HG03520 (cell line): ENCODE results near the gene UBE2L6.

Experiments used
- ATAC-seq: cut with Tn5 transposase; IDR thresholded peaks from one replicate; pipeline ENCODE4 v1.9.1; 2021; ENCODE audit warnings: mild to moderate bottlenecking, moderate library complexity; ENCODE audit not compliant: unreplicated experiment

Gene UBE2L6

DNA sequence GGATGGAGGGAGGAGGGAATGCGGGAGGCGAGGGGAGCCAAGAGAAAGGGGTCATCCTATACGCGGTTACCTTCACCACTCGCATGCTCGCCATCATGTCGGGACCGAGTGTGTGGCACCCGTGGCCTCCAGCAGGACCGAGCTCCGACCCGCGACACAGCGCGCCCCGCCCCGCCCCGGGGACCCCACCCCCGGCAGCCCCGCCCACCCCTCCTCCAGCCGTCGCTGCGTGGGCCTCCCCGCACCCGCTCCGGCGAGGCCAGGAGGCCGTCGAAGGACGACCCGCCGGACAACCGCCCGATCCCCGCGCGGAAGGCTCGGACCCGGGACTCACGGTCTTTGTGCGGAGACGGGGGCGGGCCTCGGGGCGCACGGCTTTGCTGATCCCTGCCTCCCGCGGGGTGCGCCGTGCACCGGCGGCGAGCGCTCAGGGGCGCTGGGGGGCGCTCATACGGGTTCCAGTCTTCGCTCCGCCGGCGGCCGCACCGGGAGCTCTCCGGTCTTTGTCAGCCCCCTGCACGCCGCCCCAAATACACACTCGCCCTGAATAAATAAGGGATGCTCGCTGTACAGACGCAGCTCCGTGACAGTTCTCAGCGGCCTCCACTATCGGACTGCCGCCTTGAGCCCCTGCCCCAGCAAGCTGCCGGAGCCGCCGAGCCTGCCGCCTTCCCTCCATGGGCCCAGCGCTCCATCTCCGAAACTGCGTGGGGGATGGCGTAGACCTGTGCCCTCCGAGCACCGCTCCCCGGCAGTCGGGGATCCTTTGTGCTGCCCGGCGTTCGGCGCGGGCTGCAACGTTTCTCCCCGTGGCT, at the start of gene UBE2L6:
TSS of gene UBE2L6 (minus strand) at position 158 of the 815 bp plus-strand sequence. CDS start at position 97, 61 bp downstream.
- peak; percentile 60 for ATAC-seq

DNA sequence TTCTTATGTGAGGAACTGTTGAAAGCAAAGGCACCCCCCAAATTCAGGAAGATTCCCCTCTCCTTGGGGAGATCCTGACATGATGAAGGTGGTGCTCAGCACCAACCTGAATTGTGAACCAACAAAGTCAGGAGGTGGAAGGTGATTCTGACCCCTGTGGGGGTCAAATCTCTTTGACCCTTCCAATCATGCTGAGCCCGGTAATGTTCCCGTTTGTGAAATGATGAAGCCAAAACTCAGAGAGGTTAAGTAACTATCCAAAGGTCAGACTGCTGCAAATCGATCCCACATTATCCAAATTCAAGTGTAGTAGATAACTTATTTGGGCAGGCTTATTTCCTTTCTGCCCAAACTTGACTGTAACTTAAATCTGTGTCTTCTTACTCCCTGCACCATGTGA, 49.1 kb upstream of the UBE2L6 start:
- no peak for ATAC-seq

DNA sequence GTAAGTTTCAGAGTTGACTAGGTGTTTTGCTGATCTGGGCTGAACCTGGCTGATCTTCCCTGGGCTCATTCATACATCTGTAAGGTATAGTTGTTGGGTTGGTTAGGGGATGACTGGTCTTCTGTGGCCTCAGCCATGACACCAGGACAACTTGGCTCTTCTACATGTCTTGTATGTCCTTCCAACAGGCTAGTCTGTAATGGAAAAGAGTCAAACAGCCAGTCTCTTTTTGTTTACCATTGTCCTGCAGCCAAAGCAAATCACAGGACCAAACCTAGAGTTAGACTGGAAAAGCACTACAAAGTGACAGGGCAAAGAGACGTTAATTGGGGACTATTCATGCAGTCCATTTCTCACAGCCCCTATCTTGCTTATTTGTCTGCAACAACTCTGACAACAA, 47.8 kb upstream of the UBE2L6 start:
- no peak for ATAC-seq

DNA sequence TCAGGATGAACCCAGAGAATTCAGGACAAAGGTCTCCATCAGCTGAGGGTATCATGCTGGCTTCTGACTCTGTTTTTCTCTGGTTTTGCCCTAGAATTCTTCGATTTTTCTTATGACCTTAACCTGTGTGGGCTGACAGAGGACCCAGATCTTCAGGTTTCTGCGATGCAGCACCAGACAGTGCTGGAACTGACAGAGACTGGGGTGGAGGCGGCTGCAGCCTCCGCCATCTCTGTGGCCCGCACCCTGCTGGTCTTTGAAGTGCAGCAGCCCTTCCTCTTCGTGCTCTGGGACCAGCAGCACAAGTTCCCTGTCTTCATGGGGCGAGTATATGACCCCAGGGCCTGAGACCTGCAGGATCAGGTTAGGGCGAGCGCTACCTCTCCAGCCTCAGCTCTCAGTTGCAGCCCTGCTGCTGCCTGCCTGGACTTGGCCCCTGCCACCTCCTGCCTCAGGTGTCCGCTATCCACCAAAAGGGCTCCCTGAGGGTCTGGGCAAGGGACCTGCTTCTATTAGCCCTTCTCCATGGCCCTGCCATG, 46.8 kb upstream of the UBE2L6 start:
- no peak for ATAC-seq

DNA sequence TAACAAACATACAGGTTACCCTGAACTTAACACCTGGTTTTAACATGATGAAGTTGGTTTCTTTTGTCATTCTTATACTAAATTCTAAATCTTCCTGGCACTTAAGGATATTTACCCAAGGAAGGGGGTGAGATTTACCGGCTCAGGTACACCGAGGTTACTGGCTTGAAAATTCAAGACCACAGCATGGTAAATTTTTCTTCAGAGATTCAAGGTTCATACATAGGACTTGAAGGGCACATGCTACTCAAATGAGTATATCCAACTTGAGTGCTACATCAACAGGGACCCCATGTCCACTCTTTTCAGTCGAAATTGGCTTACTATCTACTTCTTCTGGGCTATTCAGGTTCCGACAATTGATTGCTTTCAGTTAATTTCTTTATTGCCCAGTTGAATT, 42.7 kb upstream of the UBE2L6 start:
- no peak for ATAC-seq

DNA sequence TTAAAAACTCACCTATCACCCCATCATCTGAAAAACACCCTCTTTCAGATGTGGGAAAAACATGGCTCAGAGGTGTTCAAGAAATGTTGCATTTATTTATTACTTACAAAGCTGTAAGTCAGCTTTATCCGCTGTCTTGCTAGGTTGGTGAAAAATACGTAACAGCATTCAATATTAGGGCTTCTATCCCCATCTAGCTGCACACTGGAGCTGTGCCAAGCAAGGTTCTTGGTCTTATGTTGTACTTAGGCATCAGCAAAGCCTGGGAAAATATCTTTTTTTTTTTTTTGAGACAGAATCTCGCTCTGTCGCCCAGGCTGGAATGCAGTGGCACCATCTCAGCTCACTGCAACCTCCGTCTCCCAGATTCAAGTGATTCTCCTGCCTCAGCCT, 37.6 kb upstream of the UBE2L6 start:
- ATAC-seq: no peak

DNA sequence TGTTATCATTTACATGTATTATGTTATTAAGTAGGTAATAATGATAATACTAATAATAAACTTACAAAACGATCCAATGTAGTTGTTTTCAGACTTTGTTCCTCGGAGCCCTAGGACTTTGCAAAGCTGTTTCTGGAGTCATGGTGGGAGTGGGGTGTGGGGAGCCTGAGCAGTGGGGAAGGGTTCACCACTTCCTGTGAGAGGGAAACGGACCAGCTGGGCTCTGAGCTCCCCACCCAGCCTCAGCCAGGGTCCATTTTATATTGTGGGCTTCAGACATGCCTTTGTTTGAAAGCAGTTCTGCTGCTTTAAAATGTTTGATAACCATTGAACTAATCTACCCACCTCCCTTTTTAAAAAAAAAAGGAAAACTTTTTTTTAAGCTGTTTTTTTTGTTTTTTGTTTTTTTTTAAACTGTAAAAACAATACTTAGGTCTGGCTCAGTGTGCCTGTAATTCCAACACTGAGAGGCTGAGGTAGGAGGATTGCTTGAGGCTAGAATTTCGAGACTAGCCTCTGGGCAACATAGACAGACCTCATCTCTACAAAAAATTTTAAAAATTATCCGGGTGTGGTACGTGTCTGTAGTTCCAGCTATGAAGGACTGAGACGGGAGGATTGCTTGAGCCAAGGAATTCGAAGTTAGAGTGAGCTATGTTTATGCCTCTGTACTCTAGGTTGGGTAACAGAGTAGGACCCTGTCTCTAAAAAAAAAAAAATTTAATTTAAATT, 37.0 kb upstream of the UBE2L6 start:
- no peak for ATAC-seq

DNA sequence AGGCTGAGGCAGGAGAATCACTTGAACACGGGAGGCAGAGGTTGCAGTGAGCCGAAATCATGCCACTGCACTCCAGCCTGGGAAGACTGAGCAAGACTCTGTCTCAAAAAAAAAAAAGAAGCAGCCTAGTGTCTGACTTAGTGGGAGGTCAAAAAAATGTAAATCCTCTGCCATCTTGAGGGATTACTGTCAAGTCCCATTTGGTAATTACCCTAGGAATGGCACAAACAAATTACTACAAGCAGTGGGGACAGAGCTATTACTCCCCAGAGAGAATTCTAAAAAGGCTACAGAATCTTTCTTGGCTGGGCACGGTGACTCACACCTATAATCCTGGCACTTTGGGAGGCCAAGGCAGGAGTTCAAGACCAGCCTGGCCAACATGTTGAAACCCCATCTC, 33.8 kb upstream of the UBE2L6 start:
- no peak for ATAC-seq

DNA sequence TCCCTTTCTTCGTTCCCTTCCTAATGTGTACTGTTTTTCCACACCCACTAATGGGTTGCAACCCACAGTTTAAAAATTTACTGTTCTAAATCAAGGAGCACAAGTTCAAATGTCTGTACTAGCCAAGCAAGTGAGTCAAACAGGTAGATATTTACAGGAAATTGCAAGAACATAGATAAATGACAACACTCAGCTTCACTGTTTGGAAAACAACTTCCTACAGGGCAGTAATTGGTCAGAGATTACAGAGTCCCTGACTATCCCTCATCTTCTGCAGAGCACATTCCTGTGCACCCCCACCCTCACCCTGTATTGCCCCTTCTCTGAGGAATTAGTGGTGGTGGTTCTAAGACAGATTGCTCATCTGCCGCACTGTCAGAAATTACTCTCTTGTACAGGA, 31.9 kb upstream of the UBE2L6 start:
- no peak for ATAC-seq

DNA sequence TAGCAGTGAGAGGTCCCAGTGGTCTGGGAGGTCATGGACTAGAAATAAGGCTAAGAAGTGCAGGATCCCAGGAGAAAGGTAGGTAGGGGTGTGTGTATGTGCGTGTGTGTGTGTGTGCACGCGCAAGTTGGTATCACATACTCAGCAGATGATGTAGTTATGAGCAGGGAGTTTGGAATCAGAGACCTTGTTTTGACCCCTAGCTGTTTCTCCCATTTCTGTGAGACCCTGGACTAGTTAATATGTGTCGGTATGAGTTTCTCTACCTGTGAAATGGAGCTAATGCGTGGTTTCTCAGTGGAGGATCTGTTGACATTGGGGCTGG, 31.3 kb upstream of the UBE2L6 start:
- no peak for ATAC-seq

DNA sequence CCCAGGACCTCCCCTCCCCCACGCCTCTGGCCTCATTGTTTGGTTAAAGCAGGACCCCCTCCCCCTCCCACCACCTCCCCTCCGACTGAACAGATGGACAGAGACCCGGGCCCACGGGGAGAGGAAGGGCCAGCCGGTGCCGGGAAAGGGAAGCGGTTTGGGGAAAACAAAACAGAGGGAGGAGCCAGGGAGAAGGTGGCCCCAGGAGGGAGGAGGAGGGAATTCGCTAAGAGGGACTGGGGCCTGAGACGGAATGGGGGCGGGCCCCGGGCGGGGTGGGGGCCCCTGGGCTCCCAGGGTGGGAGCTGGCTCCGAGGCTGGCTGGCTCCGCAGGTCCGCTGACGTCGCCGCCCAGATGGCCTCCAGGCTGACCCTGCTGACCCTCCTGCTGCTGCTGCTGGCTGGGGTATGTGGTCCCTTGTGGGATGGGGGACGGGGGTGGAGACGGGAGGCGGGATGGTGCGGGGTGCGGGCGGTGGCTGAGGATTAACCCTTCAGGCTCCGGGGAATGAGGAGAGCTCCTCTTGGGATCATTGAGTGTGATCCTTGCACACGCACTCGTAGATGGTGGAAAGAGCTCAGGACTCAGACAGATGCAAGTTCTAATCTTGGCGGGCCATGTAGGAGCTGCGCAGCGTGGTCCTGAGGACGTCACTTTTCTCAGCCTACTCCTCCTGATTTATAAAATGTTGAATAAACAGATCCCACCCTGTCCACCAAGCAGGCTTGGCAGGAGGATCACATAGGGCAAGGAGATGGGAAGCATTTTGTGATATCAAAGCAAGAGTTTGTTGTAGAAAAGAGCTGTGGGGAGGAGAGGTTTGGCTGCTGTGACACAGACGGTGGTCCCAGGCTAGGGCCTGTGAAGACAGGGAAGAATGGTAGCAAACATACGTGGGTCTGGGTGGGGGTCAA, 30.7 kb upstream of the UBE2L6 start:
- no peak for ATAC-seq

DNA sequence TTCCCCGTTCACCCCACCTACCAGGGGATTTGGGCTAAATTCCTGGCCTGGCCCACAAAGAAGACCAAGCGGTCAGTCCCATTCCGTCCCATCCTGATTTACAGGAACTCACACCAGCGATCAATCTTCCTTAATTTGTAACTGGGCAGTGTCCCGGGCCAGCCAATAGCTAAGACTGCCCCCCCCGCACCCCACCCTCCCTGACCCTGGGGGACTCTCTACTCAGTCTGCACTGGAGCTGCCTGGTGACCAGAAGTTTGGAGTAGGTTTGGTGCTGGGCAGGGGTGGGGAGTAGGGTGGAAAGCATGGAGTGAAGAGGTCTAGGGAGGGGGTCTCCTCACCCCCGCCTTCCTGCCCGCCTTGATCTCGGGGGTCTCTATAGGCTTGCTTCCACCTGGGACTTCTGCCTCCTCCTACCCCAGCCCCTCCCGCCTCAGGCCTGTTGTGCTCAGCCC, 30.0 kb upstream of the UBE2L6 start, which contains the start of gene SERPING1:
TSS of gene SERPING1 (plus strand) at position 225 of the 455 bp plus-strand sequence. CDS start 586 bp downstream, outside the sequence.
- no peak for ATAC-seq

DNA sequence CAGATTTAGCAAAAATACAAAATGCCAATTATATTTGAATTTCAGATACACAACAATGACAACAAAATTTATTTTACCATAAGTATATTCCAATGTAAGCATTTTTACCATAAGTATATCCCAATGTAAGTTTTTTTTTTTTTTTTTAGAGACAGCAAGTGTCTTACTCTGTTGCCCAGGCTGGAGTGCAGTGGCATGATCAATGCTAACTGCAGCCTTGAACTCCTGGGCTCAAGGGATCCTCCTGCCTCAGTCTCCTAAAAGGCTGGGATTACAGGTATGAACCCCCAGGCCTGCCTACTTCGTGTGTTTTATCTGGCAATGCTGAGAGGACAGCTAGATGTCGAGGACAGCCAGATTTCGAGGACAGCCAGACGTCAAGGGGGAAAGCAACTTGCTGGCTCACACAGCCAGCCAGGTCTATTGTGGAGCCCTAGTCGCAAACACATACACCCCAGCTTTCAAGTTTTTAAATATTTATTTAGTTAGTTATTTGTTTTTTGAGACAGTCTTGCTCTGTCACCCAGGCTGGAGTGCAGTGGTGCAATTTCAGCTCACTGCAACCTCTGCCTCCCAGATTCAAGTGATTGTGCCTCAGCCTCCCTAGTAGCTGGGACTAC, 28.9 kb upstream of the UBE2L6 start:
- ATAC-seq: no peak

DNA sequence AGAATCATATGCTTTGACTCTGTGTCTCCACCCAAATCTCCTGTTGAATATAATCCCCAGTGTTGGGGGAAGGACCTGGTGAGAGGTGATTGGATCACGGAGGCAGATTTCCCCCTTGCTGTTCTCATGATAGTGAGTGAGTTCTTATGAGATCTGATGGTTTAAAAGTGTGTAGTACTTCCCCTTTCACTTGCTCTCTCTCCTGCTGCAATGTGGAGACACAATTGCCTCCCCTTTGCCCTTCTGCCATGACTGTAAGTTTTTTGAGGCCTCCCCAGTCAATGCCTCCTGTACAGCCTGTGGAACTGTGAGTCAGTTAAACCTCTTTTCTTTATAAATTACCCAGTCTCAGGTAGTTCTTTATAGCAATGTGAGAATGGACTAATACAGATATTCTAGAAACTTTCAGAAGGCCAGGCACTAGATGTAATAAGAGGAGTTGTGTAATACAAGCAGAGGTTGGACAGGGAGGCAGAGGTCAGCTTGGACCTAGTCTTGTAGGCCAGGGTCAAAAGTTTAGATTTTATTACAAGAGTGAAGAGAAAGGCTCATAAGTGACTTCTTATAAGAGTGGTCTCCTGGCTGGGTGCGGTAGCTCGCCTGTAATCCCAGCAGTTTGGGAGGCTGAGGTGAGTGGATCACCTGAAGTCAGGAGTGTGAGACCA, 20.7 kb upstream of the UBE2L6 start:
- ATAC-seq: no peak

DNA sequence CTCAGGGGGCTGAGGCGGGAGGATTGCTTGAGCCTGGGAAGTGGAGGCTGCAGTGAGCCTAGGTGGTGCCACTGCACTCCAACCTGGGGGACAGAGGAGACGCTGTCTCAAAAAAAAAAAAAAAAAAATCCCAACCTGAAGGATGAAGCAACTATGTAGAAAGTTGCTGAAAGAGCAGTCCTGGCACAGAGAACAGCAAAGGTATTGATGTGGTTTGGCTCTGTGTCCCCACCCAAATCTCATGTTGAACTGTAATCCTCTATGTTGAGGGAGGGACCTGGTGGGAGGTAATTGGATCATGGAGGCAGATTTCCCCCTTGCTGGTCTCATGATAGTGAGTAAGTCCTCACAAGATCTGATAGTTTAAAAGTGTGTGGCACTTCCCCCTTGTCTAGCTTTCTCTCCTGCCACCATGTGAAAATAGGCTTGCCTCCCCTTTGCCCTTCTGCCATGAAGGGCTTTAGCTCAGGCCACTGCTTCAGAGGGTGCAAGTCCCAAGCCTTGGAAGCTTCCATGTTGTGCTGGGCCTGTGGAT, 19.3 kb upstream of the UBE2L6 start:
- no peak for ATAC-seq

DNA sequence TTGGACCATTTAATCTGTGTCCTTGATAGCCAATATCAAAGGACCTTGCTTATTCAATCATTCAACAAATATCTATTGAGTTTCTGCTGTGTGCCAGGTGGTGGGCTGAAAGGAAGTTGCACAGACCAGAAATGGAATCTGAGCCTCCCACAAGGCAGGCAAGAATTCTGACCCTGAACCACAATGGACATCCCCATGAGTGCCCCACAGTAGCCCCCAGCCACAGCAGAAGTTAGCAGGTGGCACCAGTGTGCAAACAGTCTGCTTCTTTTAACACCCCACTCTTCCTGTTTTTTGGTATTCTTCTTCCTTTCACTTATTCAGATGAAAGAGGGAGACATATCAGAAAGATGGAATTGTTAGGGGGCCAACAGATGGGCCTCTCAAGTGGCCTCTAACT, 17.8 kb upstream of the UBE2L6 start:
- ATAC-seq: no peak

DNA sequence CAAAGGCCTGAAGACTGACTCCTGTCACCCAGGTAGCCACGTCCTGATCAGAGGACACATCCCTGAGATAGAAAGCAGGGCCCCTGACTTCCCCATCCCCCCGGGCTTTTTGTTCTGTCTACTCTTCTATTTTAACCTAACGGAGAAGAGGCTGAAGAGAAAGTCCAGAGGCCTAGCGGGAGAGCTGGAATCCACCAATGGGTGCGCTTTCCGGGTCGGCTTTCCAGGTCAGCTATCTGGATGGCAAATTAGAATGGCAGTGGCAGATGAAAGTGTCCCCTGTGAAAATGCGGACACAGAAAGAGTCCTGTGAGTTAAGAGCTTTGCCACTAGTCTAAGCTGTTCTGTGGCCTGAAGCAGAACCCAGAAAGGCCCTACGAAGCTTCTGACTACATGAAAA, 16.9 kb upstream of the UBE2L6 start:
- no peak for ATAC-seq

DNA sequence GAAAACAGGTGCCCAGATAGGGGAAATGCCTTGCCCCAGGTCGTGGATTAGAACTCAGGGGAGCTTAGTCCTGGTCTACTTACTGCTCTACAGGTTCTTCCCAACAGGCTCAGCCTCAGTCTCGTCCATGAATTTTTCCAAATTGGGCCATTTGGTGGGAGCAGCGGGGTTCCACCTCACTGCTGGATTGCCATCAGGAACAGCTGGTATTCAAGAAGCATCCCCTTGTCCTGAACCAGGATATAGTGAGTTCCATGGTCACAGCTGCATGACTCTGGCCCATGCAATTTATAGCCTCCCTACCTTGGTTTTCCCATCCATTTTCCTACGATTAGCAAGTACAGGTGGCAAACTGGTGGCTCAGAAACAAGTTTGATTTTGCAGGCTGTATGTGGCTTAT, 6.6 kb upstream of the UBE2L6 start:
- no peak for ATAC-seq

DNA sequence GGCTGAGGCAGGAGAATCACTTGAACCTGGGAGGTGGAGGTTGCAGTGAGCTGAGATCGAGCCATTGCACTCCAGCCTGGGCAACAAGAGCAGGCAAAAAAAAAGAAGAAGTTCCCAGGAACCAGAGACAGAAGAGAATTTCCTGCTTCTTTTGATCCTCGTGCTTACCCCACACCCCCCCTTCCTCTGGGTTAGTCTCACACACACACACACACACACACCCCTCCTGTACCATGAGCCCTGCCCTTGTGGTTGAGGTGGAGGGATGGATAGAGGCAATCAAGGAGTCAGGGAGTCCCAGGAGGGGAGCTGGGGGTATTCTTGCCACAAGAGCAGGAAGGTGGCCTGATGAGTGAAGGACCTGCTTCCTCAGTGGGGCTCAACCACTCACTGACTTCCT, 4.1 kb upstream of the UBE2L6 start:
- no peak for ATAC-seq

DNA sequence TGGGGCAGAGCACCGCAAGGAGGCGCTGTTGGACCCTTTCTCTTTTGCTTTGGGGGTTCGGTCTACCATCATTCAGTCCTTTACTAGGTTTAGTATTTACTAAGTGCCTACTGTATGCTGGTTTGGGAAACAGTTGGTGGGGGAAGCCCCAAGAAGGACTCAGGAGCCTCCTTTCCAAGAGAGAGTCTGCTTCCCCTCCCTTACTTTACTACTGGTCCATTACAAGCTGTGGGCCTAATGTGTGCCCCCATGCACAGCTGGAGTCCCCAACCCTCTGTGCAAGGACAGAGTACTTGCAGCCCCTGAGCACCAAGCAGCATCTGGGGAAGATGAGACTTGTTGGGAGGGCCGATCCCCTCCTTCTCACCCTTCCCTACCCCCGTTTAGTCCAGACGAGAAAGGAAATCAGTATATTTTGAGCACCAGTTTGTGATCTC, 876 bp upstream of the UBE2L6 start:
- peak; percentile 7 for ATAC-seq
